K562 (cell line): Measurements from ENCODE around the gene ADM5. TPM values are rescaled to one million over a fixed set of nuclear protein-coding genes. Genes with fewer than 3 reads are reported as not detected.
A peak's percentile ranks its signal among the peaks of the same experiment; 100 is the strongest.

Experiments
- ARID4B ChIP-seq: sonication (generic); formaldehyde crosslinking; IDR thresholded peaks from 2 replicates; pipeline ENCODE4 v1.8.0; 2022; ENCODE audit warnings: mild to moderate bottlenecking, missing genetic modification reagents
- DPF2 ChIP-seq: fragments of 450-650 bp; IDR thresholded peaks from 2 replicates; pipeline ENCODE4 v1.6.1; 2016
- IFI16 ChIP-seq: fragments of 250-450 bp; sonication (Bioruptor Pico); IDR thresholded peaks from 2 replicates; pipeline ENCODE4 v2.1.2; 2022; ENCODE audit warnings: mild to moderate bottlenecking, inconsistent platforms
- KDM1A ChIP-seq, 2 experiments: fragments of 450-650 bp; IDR thresholded peaks; 2 replicates each; pipeline ENCODE4 v1.6.1; 2016; ENCODE audit warnings: mild to moderate bottlenecking in 2 of 2
- LCOR ChIP-seq: sonication (generic); formaldehyde crosslinking; IDR thresholded peaks from 2 replicates; pipeline ENCODE4 v1.8.0; 2022; ENCODE audit warnings: mild to moderate bottlenecking, missing genetic modification reagents
- NBN ChIP-seq: fragments of 450-650 bp; IDR thresholded peaks from 2 replicates; pipeline ENCODE4 v1.6.1; 2016; ENCODE audit warnings: low read depth, mild to moderate bottlenecking
- PHF8 ChIP-seq: fragments of 200-600 bp; sonication (generic); IDR thresholded peaks from 2 replicates; pipeline ENCODE4 v1.6.1; 2012; ENCODE audit warnings: mixed run types, mild to moderate bottlenecking, inconsistent platforms, low read length, moderate library complexity, borderline replicate concordance
- POU5F1 ChIP-seq: fragments of 150-350 bp; IDR thresholded peaks from 2 replicates; pipeline ENCODE4 v1.6.1; 2014; ENCODE audit warnings: borderline replicate concordance, low read length, low read depth, mild to moderate bottlenecking; ENCODE audit not compliant: partially characterized antibody
- SIRT6 ChIP-seq: IDR thresholded peaks from one replicate; pipeline ENCODE4 v1.6.1; 2012; ENCODE audit warnings: low read depth, mild to moderate bottlenecking, control low read depth, inconsistent platforms, low read length, moderate library complexity
- SMAD2 ChIP-seq: fragments of 150-350 bp; IDR thresholded peaks from 2 replicates; pipeline ENCODE4 v1.6.1; 2014; ENCODE audit warnings: low read depth, mild to moderate bottlenecking, low read length
- SPI1 ChIP-seq: IDR thresholded peaks from 2 replicates; pipeline ENCODE4 v1.6.1; 2011; ENCODE audit warnings: low read depth, low read length, control low read depth, borderline replicate concordance
- ZNF316 ChIP-seq: fragments of 450-650 bp; IDR thresholded peaks from 2 replicates; pipeline ENCODE4 v1.6.1; 2016
- ZNF324 ChIP-seq: fragments of 250-450 bp; sonication (Bioruptor Pico); IDR thresholded peaks from 2 replicates; pipeline ENCODE4 v1.4.0; 2020; ENCODE audit warnings: mild to moderate bottlenecking
- ZNF696 ChIP-seq: fragments of 250-450 bp; sonication (Bioruptor Pico); conservative IDR thresholded peaks from 2 replicates; pipeline ENCODE4 v1.4.0; 2020; ENCODE audit warnings: mild to moderate bottlenecking, moderate library complexity
- ZNF764 ChIP-seq: fragments of 250-450 bp; sonication (Bioruptor Pico); IDR thresholded peaks from 2 replicates; pipeline ENCODE4 v1.4.0; 2020; ENCODE audit warnings: low read depth, mild to moderate bottlenecking, moderate library complexity
- polyA plus RNA-seq, 8 experiments: library from polyadenylated mRNA; depleted of rRNA in 4 of 8; stranded (reverse) in 5 of 8; unstranded in 3 of 8; fragments of >200 nt; fragmentation: Nextera tagmentation in 2 of 8; fragmentation: Illumina TruSeq in 1 of 8; extraction: Ambion mirVana in 2 of 8; extraction: Trizol in 1 of 8; gene quantifications; 2 replicates each; pipeline versions ENCODE4 v1.2.1 to v1.2.3, GENCODE V29; 2011 to 2014; ENCODE audit warnings: inconsistent platforms in 1 of 8, missing spikeins in 1 of 8
- total RNA-seq, 7 experiments: library from RNA; depleted of rRNA in 6 of 7; stranded (reverse); fragments of >200 nt in 6 of 7; fragmentation: Illumina TruSeq in 2 of 7; extraction: Trizol in 2 of 7; gene quantifications; 2 replicates each; pipeline versions ENCODE4 v1.2.1 to v1.2.3, GENCODE V29; 2011 to 2021; ENCODE audit warnings: low replicate concordance in 1 of 7
- TF ChIP-seq, protein P1 (sequence below): fragments of 450-650 bp; IDR thresholded peaks from 2 replicates; pipeline ENCODE4 v1.6.1; 2016; ENCODE audit warnings: borderline replicate concordance
- TF ChIP-seq, protein P2 (sequence below): fragments of 250-450 bp; sonication (Bioruptor Pico); IDR thresholded peaks from 2 replicates; pipeline ENCODE4 v1.8.0; 2021; ENCODE audit warnings: borderline replicate concordance, mild to moderate bottlenecking, moderate library complexity; ENCODE audit not compliant: poor library complexity, severe bottlenecking
- TF ChIP-seq, protein P3 (sequence below): fragments of 250-450 bp; sonication (Bioruptor Pico); IDR thresholded peaks from 2 replicates; pipeline ENCODE4 v1.8.0; 2021; ENCODE audit warnings: moderate library complexity, mild to moderate bottlenecking, inconsistent platforms
- TF ChIP-seq, protein P4 (sequence below): sonication (generic); formaldehyde crosslinking; IDR thresholded peaks from 2 replicates; pipeline ENCODE4 v1.8.1; 2023; ENCODE audit warnings: mild to moderate bottlenecking, missing genetic modification reagents

The ADM5 gene
- total and polyA plus RNA-seq, 9 of the 15 experiments (the other 6 are each of a cell fraction or from before 2014, with no cell fraction given), result 0.13 to 8.4 (median 2.0) TPM; not detected in 1

GRCh38 chr19:49677231-49677900 lies 12.0 kb upstream of the ADM5 start, which contains the start of gene PRMT1 (continued):
- TF ChIP-seq, protein P1, sequence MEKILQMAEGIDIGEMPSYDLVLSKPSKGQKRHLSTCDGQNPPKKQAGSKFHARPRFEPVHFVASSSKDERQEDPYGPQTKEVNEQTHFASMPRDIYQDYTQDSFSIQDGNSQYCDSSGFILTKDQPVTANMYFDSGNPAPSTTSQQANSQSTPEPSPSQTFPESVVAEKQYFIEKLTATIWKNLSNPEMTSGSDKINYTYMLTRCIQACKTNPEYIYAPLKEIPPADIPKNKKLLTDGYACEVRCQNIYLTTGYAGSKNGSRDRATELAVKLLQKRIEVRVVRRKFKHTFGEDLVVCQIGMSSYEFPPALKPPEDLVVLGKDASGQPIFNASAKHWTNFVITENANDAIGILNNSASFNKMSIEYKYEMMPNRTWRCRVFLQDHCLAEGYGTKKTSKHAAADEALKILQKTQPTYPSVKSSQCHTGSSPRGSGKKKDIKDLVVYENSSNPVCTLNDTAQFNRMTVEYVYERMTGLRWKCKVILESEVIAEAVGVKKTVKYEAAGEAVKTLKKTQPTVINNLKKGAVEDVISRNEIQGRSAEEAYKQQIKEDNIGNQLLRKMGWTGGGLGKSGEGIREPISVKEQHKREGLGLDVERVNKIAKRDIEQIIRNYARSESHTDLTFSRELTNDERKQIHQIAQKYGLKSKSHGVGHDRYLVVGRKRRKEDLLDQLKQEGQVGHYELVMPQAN, result peak; percentile 99
- TF ChIP-seq KDM1A (IDR thresholded peaks at IDR 0.05), result no peak
- peak; percentile 32; the same call in 1 of the 2 replicates for TF ChIP-seq ZNF324 (CRISPR knock-in tag)
- TF ChIP-seq POU5F1, result no peak
- no peak for TF ChIP-seq SPI1
- no peak for TF ChIP-seq ZNF696
- peak; percentile 95 for TF ChIP-seq ARID4B (CRISPR knock-in tag)
- peak; percentile 73; the same call in 1 of the 2 replicates for TF ChIP-seq NBN
- TF ChIP-seq ZNF764, result 0 out of 2 replicates have a peak, but pooled peaks have one; percentile 43
- no peak for TF ChIP-seq SMAD2
- no peak for TF ChIP-seq IFI16 (CRISPR knock-in tag)
- TF ChIP-seq ZNF316, result no peak
- TF ChIP-seq, protein P2, sequence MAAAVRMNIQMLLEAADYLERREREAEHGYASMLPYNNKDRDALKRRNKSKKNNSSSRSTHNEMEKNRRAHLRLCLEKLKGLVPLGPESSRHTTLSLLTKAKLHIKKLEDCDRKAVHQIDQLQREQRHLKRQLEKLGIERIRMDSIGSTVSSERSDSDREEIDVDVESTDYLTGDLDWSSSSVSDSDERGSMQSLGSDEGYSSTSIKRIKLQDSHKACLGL (CRISPR knock-in tag), result peak; percentile 94
- TF ChIP-seq, protein P3, sequence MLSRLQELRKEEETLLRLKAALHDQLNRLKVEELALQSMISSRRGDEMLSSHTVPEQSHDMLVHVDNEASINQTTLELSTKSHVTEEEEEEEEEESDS (CRISPR knock-in tag), result no peak
- TF ChIP-seq DPF2, result peak; percentile 28; the same call in 1 of the 2 replicates
- peak; percentile 94 for TF ChIP-seq PHF8
- TF ChIP-seq, protein P4, sequence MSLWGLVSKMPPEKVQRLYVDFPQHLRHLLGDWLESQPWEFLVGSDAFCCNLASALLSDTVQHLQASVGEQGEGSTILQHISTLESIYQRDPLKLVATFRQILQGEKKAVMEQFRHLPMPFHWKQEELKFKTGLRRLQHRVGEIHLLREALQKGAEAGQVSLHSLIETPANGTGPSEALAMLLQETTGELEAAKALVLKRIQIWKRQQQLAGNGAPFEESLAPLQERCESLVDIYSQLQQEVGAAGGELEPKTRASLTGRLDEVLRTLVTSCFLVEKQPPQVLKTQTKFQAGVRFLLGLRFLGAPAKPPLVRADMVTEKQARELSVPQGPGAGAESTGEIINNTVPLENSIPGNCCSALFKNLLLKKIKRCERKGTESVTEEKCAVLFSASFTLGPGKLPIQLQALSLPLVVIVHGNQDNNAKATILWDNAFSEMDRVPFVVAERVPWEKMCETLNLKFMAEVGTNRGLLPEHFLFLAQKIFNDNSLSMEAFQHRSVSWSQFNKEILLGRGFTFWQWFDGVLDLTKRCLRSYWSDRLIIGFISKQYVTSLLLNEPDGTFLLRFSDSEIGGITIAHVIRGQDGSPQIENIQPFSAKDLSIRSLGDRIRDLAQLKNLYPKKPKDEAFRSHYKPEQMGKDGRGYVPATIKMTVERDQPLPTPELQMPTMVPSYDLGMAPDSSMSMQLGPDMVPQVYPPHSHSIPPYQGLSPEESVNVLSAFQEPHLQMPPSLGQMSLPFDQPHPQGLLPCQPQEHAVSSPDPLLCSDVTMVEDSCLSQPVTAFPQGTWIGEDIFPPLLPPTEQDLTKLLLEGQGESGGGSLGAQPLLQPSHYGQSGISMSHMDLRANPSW (CRISPR knock-in tag), result no peak
- TF ChIP-seq SIRT6, result no peak
- TF ChIP-seq LCOR, result no peak
